Cardiac muscle cell (in vitro differentiated cells and primary cell): ENCODE measurements around the gene GLUL. TPM values are rescaled to one million over a fixed set of nuclear protein-coding genes. Genes with fewer than 3 reads are reported as not detected.
A peak's percentile ranks its signal among the peaks of the same experiment; 100 is the strongest.
"Not testable (repeated sequence)": the region's sequence is repeated elsewhere in the genome, so short reads cannot be mapped to it uniquely, and the experiment has no call there.

ENCODE experiments used
- DNase-seq, 2 donors: peaks; one replicate each; pipeline versions ENCODE4 v3.0.0 to v3.0.0-alpha.2; 2010 to 2017; ENCODE audit warnings: low read depth in 1 of 2, low spot score in 1 of 2
- H3K27ac ChIP-seq: fragments of 200-600 bp; sonication (generic); 2 replicates; pipeline ENCODE4 v1.5.1; 2016
- H3K27me3 ChIP-seq: fragments of 200-600 bp; sonication (generic); 2 replicates; pipeline ENCODE4 v1.6.0; 2016; ENCODE audit warnings: control low read depth
- H3K36me3 ChIP-seq: fragments of 200-600 bp; sonication (generic); 2 replicates; pipeline ENCODE4 v1.5.1; 2016; ENCODE audit warnings: control low read depth
- H3K4me1 ChIP-seq: fragments of 200-600 bp; sonication (generic); 2 replicates; pipeline ENCODE4 v1.8.1; 2017; ENCODE audit warnings: low read depth, mild to moderate bottlenecking, mixed run types
- H3K4me3 ChIP-seq: fragments of 200-600 bp; sonication (generic); 2 replicates; pipeline ENCODE4 v1.5.1; 2016; ENCODE audit warnings: mild to moderate bottlenecking
- H3K9me3 ChIP-seq: fragments of 200-600 bp; sonication (generic); 2 replicates; pipeline ENCODE4 v1.5.1; 2017; ENCODE audit warnings: low read depth, mild to moderate bottlenecking, control low read depth
- CTCF ChIP-seq: IDR thresholded peaks from 2 replicates; pipeline ENCODE4 v1.5.1; 2012; ENCODE audit warnings: low read depth, mild to moderate bottlenecking, low read length
- polyA plus RNA-seq: library from polyadenylated mRNA; unstranded; fragments of >200 nt; fragmentation: Nextera tagmentation; extraction: Ambion mirVana; gene quantifications from 2 replicates; pipeline ENCODE4 v1.2.1, GENCODE V29; 2016
- total RNA-seq: library from RNA; depleted of rRNA; stranded (reverse); fragments of >200 nt; gene quantifications from 2 replicates; pipeline ENCODE4 v1.2.3, GENCODE V29; 2016

The GLUL gene
- total and polyA plus RNA-seq, 2 experiments from 2014 or later = 132 to 166 TPM

GRCh38 chr1:182337736-182338571 lies 53.6 kb downstream of the GLUL start:
- Histone ChIP-seq H3K27ac (no peak overlapping the region), H3K4me1 (peaks cover 6% of the 10 kb centered on the region), H3K36me3 (no peaks in the 10 kb centered on the region), H3K9me3 (no peaks in the 10 kb centered on the region), H3K4me3 (no peak overlapping the region), H3K27me3 (no peaks in the 10 kb centered on the region)
- DNase-seq = peak in 1 of 2 donors; percentile 44
- TF ChIP-seq CTCF = no peak

- no peak for DNase-seq
- no peaks in the 10 kb centered on the region for H3K36me3 ChIP-seq
- no peak overlapping the region for H3K27ac ChIP-seq
- no peak overlapping the region for H3K4me3 ChIP-seq
- H3K4me1 ChIP-seq = peaks cover 6% of the 10 kb centered on the region
- TF ChIP-seq CTCF = no peak
- no peaks in the 10 kb centered on the region for H3K9me3 ChIP-seq
- H3K27me3 ChIP-seq = no peaks in the 10 kb centered on the region
Observed at GRCh38 chr1:182335771-182336566, 55.6 kb downstream of the GLUL start.

DNA sequence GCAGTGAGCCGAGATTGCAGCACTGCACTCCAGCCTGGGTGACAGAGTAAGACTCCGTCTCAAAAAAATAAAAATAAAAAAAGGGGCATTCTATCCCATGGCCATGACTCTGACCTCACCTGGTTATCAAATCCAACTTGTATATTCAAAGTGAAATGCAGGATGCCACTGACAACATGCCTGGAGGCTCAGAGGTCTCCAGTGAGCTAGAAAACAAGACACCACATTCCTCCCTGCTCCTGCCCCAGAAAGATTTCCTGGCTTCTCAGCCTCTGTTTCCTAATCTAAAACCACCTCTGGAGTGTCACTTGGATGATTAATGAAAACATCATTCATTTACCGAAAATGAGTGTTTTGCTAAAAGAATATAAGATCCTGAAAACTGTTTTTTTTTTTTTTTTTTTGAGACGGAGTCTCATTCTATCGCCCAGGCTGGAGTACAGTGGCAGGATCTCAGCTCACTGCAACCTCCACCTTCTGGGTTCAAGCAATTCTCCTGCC lies 58.5 kb downstream of the GLUL start:
- not testable (repeated sequence) for H3K27ac ChIP-seq, H3K36me3 ChIP-seq, H3K4me1 ChIP-seq

GRCh38 chr1:182332261-182333060 lies 59.1 kb downstream of the GLUL start:
- no peak for TF ChIP-seq CTCF
- Histone ChIP-seq H3K27ac (no peak overlapping the region), H3K4me3 (no peak overlapping the region), H3K36me3 (no peaks in the 10 kb centered on the region), H3K27me3 (no peaks in the 10 kb centered on the region), H3K9me3 (no peaks in the 10 kb centered on the region), H3K4me1 (peaks cover 6% of the 10 kb centered on the region)
- no peak for DNase-seq

More for the DNA sequence above, 58.5 kb downstream of the GLUL start:
- not testable (repeated sequence) for H3K9me3 ChIP-seq, H3K27me3 ChIP-seq, H3K4me3 ChIP-seq, DNase-seq

Other genes with a start within 250 kb of the GLUL start
- gene TEDDM1, start 8.9 kb upstream of the GLUL start, total RNA-seq = not detected in 2 replicates
- not detected in 2 replicates for gene TEDDM1, start 8.9 kb upstream of the GLUL start, polyA plus RNA-seq
- gene RGSL1, start 58.4 kb upstream of the GLUL start, total RNA-seq = not detected in 2 replicates
- not detected in 2 replicates for gene RGSL1, start 58.4 kb upstream of the GLUL start, polyA plus RNA-seq
- 1.5 and 2.2 TPM in 2 replicates for gene RNASEL, start 197.5 kb upstream of the GLUL start, total RNA-seq
- gene RNASEL, start 197.5 kb upstream of the GLUL start, polyA plus RNA-seq = 0.87 and 3.5 TPM in 2 replicates
- gene RGS16, start 212.6 kb upstream of the GLUL start, total RNA-seq = 1.3 and 1.9 TPM in 2 replicates
- gene RGS16, start 212.6 kb upstream of the GLUL start, polyA plus RNA-seq = 0.93 and 2.0 TPM in 2 replicates